GOT3 (cell line): Measurements from ENCODE around the gene MACROD2.

Experiments
- DNase-seq: peaks from one replicate; lab custom pipeline; 2025; ENCODE audit warnings: mixed read lengths; lab: John Stamatoyannopoulos, UW

The MACROD2 gene

DNA sequence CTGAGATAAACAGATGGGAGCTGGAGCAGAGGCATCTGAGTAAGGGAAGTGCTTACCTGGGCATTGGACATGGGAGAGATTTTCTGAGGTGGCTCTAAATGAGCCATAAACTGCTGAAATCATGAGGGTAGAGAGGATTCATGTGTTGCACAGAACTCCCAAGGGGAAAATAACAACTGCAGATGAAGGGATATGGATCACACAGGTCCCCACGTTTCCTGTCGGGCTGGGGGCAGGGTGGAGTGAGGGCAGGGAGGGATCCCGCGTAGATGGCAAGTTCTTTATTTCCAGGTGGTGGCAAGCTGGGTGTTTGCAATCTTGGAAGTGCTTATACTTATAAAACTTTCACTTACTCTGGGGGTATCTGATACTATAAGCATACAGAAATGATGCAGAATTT lies 764.7 kb downstream of the MACROD2 start:
- DNase-seq: no peak

DNA sequence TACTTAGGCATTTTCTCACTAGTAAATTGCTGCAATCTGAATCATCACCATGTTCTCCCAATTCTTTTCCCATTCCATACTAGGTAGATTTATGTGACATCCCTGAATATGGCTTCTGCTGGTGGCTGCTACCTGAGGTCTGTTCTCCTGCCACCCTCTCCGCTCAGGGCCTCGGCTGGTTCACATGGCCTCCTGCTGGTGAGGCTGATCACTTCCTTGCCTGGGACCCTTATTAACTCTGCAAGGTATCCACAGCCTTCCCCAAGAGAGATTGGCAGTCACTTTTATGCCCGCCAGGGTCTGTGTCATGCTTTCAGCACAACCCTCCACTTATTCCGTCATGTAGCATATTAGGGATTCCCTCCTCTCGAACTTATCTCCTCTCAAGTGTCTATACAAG lies 766.6 kb downstream of the MACROD2 start:
- DNase-seq: no peak

DNA sequence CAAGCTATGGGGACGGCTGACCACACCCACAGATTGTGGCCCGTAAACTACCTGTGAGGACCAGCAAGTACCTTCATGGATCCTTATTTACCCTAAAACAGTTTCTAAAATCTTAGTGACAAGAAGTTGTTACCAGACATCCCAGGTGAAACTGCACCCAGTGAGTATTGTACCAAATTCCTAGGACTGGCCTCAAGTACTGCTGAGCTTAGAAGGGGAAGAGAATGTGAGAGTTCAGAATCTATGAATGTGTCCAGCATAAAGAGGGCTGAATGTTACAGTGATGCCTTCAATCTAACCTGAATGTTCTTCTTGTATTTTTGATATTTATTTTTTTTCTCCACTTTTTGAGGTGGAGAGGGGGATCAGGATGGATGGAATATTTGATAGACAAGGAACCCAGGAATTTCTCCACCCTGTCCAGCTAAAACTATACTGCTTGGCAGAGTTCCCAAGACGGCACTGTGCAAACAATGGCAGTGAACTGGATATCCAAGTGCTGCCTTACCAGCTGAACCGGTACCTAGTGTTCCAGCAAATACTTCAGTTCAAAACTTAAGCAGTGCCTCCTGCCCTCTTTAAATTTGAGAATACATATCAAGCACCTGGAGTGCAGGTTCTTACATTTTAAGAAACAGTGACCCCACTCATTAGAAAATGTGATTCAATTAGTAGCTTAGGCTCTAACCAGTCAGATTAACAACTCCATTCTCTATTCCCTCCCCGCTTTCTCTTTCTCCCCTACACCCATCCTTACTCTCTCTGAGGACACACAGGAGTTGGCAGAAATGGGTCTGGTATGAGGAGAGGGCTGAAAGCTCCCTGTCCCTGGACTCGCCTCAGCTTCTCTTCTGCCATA lies 769.4 kb downstream of the MACROD2 start:
- DNase-seq: no peak

GRCh38 chr20:14765370-14765701 lies 770.0 kb downstream of the MACROD2 start:
- no peak for DNase-seq

DNA sequence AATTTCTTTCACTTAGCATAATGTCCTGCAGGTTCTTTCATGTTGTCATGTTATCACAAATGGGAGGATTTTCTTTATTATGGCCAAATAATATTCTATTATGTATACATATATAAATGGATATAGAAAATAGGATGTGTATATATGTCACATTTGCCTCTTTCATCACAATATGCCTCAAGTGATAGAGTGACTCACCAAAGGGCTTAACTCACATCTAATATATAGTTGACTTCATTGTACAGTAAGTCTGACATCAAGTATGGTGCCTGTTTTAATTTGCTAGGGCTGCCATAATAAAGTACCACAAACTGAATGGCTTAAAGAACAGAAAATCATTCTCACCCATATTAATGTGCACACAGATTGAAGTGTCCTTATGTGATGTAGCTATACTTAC lies 778.2 kb downstream of the MACROD2 start:
- no peak for DNase-seq

DNA sequence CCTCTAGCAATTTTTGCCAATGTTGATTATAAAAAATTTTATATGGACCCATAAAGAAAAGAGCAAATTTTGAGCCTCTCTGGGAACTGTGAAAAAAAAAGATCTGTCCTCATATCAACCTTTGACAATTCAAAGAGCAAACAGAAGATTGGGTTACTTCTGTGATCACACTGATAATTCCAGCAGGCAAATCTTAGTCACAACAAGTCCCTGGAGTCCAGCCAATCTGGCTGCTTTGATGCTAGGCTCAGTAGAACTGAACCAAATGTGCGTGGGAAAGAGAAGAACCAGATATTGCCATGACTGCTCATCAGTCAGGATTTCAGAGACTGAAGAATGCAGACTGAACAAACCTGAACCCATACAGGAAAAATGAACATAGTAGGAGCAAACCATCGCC lies 780.5 kb downstream of the MACROD2 start:
- DNase-seq: no peak

- no peak for DNase-seq
Measured at GRCh38 chr20:14777591-14777990, 782.3 kb downstream of the MACROD2 start.

DNA sequence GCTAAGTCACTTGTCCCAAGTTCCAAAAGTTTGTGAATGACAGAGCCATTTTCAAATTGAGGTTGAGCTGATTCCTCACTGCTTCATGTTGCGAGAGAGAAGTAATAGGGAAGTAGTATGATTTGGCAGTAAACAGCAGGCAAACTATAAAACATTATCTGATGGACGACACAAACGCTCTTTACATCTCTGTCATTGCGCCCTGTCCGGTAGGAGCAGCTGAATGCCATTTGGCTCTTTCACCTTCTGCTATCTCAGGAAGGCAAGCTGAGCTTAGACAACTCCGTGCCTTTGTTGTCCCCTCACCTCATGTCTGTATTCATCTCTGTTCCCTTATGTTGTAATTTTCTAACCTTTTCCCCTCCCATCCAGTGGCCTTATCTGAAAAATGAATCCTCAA lies 782.8 kb downstream of the MACROD2 start:
- DNase-seq: no peak

- no peak for DNase-seq
Measured at GRCh38 chr20:14778875-14779274, 783.6 kb downstream of the MACROD2 start.

DNA sequence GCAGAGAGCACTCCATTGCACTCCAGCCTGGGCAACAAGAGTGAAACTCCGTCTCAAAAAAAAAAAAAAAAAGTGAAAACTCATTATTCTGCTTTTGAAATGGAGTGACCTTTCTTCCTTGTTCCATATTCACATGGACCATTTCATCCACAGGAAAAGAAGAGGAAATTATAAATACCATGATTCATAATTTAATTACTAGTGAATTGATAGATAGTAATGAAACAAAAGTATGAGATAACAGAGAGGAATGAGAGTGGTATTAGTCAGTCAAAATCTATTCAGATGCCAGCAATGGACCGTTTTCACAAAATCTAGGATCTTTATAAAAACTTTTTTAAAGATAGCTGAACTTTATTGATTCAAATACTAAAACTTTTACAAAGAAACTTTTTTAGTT lies 785.2 kb downstream of the MACROD2 start:
- DNase-seq: no peak

- no peak for DNase-seq
Measured at GRCh38 chr20:14782731-14783130, 787.4 kb downstream of the MACROD2 start.

DNA sequence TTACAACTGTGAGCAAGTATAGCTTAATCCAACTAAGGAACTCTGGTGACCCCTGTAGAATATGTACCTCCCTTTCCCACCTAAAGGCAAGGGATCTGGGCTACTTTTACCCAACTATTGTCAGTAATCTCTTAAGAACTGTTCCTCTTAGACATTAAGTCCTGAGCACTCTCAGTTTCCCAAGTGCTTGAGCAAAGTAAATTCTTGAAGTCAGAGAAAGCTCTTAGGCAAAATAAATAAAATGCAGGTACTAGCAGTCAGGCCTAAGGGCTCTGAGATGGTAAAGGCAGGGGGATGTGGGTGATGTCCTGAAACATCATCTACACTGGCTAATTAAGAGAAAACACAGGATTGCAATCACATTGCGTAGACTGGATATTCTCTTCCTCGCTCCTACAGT lies 788.5 kb downstream of the MACROD2 start:
- DNase-seq: no peak

- DNase-seq: no peak
Measured at GRCh38 chr20:14785065-14785743, 789.9 kb downstream of the MACROD2 start.

DNA sequence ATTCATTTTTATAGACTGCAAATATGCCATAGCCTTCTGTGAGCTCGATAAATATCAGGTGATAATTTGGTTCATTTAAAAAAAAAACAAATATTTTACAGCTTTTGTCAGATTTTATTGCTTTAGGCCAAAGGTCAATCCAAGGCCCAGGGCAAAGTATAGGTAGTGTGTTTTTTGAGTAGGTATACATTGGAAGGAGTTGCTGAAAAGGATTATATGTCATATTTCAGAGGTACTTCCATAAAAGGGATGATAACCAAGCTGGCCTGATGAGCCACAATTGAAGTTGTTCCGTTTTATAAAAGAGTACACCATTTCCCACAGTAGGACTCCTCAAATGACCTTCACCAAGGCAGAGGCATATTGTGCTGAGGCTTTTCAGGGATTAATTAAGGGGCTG lies 794.9 kb downstream of the MACROD2 start:
- DNase-seq: no peak

GRCh38 chr20:14790771-14791620 lies 795.7 kb downstream of the MACROD2 start:
- DNase-seq: no peak

DNA sequence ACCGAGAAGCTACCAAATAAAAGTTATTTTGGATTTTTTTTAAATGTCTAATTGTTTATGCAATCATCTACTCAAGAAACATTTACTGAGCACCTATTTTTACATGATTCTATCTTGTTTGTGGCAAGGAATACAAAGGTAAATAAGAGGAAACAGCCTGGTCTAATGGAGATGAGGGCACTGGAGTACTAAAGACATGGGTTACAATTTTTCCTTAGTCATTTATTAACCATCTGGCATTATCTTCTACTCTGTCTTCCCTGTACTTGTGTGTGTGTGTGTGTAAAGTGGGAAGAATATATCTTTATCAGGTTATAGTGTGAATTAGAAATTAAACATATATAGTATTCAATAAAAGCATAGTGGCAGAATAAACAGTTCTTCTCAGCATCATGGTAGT lies 797.6 kb downstream of the MACROD2 start:
- no peak for DNase-seq

GRCh38 chr20:14799545-14800216 lies 804.4 kb downstream of the MACROD2 start:
- no peak for DNase-seq

- no peak for DNase-seq
Measured at GRCh38 chr20:14800707-14801425, 805.5 kb downstream of the MACROD2 start.

GRCh38 chr20:14801591-14802325 lies 806.4 kb downstream of the MACROD2 start:
- no peak for DNase-seq

DNA sequence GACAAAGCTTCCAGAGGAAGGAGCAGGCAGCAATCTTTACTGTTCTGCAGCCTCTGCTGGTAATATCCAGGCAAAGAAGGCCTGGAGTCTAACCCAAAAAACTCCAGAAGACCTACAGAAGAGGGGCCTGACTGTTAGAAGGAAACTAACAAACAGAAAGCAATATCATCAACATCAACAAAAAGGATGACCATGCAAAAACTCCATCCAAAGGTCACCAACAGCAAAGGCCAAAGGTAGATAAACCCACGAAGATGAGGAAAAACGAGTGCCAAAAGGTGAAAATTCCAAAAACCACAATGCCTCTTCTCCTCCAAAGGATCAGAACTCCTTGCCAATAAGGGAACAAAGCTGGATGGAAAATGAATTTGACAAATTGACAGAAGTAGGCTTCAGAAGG lies 811.9 kb downstream of the MACROD2 start:
- DNase-seq: no peak

DNA sequence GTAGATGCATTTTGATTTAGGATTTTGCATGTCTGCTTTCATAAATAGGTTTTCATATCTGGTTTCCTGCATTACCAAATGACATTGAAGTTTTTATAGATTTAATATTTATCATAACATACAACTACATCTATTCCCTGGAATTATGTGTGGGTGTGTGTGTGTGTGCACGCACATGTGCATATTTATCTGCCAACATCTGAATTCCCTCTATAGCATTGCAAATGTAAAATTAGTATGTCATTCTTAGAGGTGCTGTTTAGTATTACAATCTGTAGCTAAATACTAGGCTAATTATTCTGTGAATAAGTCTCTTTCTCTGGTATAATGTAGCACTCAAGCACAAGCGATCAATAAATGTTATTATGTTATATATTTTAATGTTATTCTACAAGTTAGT lies 820.0 kb downstream of the MACROD2 start:
- DNase-seq: no peak
